SU-DHL-6 (cell line): Measurements from ENCODE around the gene MAGEC1.

Source experiments
- H2AFZ ChIP-seq: fragments of 200-600 bp; sonication (generic); 2 replicates; pipeline ENCODE4 v1.6.1; 2014; ENCODE audit warnings: low read depth, mild to moderate bottlenecking, moderate library complexity, mixed read lengths, antibody characterized with exemption, low read length; ENCODE audit not compliant: severe bottlenecking
- H3F3A ChIP-seq: fragments of 200-600 bp; shearing (Covaris generic); 2 replicates; pipeline ENCODE4 v1.6.0; 2016; ENCODE audit warnings: antibody characterized with exemption, mild to moderate bottlenecking; ENCODE audit not compliant: insufficient read depth
- H3K27ac ChIP-seq: fragments of 200-600 bp; sonication (generic); 2 replicates; pipeline ENCODE4 v1.5.1; 2016; ENCODE audit warnings: low read depth, mild to moderate bottlenecking, low read length, moderate library complexity, mixed read lengths
- H3K27me3 ChIP-seq: fragments of 200-600 bp; sonication (generic), shearing (Covaris generic); 2 replicates; pipeline ENCODE4 v1.6.0; 2014; ENCODE audit warnings: mild to moderate bottlenecking, low read length
- H3K36me3 ChIP-seq: fragments of 200-600 bp; sonication (generic); 2 replicates; pipeline ENCODE4 v1.6.1; 2014; ENCODE audit warnings: mild to moderate bottlenecking, low read length, mixed read lengths
- H3K4me2 ChIP-seq: fragments of 300-600, 200-600 bp; shearing (Covaris generic), sonication (generic); 2 replicates; pipeline ENCODE4 v1.6.0; 2014; ENCODE audit warnings: low read length, low read depth, mild to moderate bottlenecking; ENCODE audit not compliant: poor library complexity, severe bottlenecking
- H3K4me3 ChIP-seq: fragments of 200-600 bp; sonication (generic); 2 replicates; pipeline ENCODE4 v1.5.1; 2014; ENCODE audit warnings: antibody characterized with exemption, low read length, mild to moderate bottlenecking, mixed read lengths; ENCODE audit not compliant: insufficient read depth, poor library complexity, severe bottlenecking
- H3K79me2 ChIP-seq: fragments of 200-600 bp; sonication (generic); 2 replicates; pipeline ENCODE4 v1.6.1; 2014; ENCODE audit warnings: mild to moderate bottlenecking, low read length, moderate library complexity; ENCODE audit not compliant: insufficient read depth
- H3K9ac ChIP-seq: fragments of 200-600 bp; sonication (generic); 2 replicates; pipeline ENCODE4 v1.7.0; 2014; ENCODE audit warnings: mild to moderate bottlenecking, low read length
- H3K9me2 ChIP-seq: fragments of 200-600 bp; sonication (generic); replicated peaks from 2 replicates; pipeline ENCODE4 v1.6.1; 2014; ENCODE audit warnings: low read length; ENCODE audit not compliant: insufficient read depth
- H3K9me3 ChIP-seq: fragments of 200-600 bp; sonication (generic); 2 replicates; pipeline ENCODE4 v1.6.1; 2014; ENCODE audit warnings: low read length, mixed read lengths; ENCODE audit not compliant: insufficient read depth
- H4K20me1 ChIP-seq: fragments of 200-600 bp; sonication (generic); 2 replicates; pipeline ENCODE4 v1.6.1; 2014; ENCODE audit warnings: low read depth, mild to moderate bottlenecking, antibody characterized with exemption, low read length, moderate library complexity, mixed read lengths
- CTCF ChIP-seq: fragments of 200-600 bp; sonication (generic); IDR thresholded peaks from one replicate; pipeline ENCODE4 v1.5.1; 2017; ENCODE audit warnings: antibody characterized with exemption, mild to moderate bottlenecking, low read length, moderate library complexity; ENCODE audit not compliant: insufficient read depth, poor library complexity, severe bottlenecking
- EZH2phosphoT487 ChIP-seq: fragments of 200-600 bp; sonication (generic), shearing (Covaris generic); conservative IDR thresholded peaks from 2 replicates; pipeline ENCODE4 v1.6.1; 2018; ENCODE audit warnings: mild to moderate bottlenecking, antibody characterized with exemption, low read length, moderate library complexity, mixed read lengths

Gene MAGEC1

DNA sequence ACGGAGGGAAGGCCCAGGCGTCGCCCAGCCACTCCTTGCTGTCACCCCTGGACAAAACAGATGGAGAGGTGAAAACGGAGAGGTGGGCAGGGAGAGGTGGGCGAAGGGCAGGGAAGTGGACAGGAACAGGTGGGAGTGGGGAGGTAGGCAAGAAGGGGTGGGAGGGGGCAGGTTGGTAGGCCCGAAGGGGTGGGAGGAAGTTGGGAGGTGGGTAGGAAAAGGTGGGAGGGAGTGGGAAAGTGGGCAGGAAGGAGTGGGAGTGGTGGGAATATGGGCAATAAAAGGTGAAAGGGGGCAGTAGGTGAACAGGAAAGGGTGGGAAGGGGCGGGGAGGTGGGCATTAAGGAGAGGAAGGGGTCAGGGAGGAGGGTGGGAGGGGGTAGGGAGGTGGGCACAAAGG, 9.0 kb upstream of the MAGEC1 start:
- no peaks in the 10 kb centered on the region for H3F3A ChIP-seq
- no peaks in the 10 kb centered on the region for H3K27me3 ChIP-seq
- no peak overlapping the region for H3K4me2 ChIP-seq
- no peaks in the 10 kb centered on the region for H3K36me3 ChIP-seq
- no peaks in the 10 kb centered on the region for H3K9me2 ChIP-seq
- TF ChIP-seq EZH2phosphoT487 (no peak), CTCF (no peak)
- no peaks in the 10 kb centered on the region for H3K79me2 ChIP-seq
- no peak overlapping the region for H2AFZ ChIP-seq
- H3K9me3 ChIP-seq: no peaks in the 10 kb centered on the region
- H3K27ac ChIP-seq: no peak overlapping the region
- H3K9ac ChIP-seq: no peak overlapping the region
- no peaks in the 10 kb centered on the region for H4K20me1 ChIP-seq
- no peak overlapping the region for H3K4me3 ChIP-seq

DNA sequence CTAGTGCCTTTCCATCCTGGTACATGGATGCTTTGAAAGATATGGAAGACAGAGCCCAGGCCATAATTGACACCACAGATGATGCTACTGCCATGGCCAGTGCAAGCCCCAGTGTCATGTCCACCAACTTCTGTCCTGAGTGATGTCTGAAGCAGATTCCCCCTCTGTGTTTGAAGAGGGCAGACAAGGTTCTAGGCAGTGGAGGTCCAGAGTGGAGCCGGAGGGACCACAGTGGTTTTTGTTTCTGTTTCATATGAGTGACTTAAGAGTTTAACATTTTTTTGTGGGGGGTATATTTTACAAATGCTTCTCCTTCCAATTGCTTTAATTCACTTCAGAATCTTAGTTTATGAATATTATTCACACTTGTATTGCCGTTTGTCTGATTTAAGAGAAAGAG, 6.0 kb upstream of the MAGEC1 start:
- H3K79me2 ChIP-seq: no peaks in the 10 kb centered on the region
- no peaks in the 10 kb centered on the region for H3K9me2 ChIP-seq
- no peaks in the 10 kb centered on the region for H3K9me3 ChIP-seq
- no peak overlapping the region for H3K4me3 ChIP-seq
- H3K27ac ChIP-seq: no peak overlapping the region
- H2AFZ ChIP-seq: no peak overlapping the region
- H3K4me2 ChIP-seq: no peak overlapping the region
- H3F3A ChIP-seq: no peaks in the 10 kb centered on the region
- H4K20me1 ChIP-seq: no peaks in the 10 kb centered on the region
- H3K9ac ChIP-seq: no peak overlapping the region
- H3K27me3 ChIP-seq: no peaks in the 10 kb centered on the region
- H3K36me3 ChIP-seq: no peaks in the 10 kb centered on the region
- TF ChIP-seq CTCF: no peak
- TF ChIP-seq EZH2phosphoT487: no peak

DNA sequence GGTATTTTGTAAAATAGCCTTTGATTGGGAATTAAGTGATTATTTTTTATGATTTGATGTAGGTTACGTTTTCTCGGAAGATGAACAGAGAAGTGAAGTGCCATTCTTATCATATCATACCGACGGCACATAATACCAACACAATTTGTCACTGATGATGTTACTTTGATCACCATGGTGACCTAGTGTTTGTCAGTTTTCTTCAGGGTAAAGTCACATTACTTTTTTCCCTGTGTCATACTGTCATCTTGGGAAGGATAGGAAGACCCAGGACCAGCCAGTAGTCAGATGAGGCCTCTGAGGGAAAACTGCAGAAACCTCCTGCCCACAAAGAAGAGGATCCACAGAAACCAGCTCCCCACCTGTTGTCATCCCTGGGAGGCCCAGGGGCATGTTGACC, 1.3 kb upstream of the MAGEC1 start:
- Histone ChIP-seq H2AFZ (no peak overlapping the region), H3K27me3 (no peaks in the 10 kb centered on the region), H3F3A (no peaks in the 10 kb centered on the region), H3K9ac (no peak overlapping the region), H3K36me3 (no peaks in the 10 kb centered on the region), H3K9me3 (no peaks in the 10 kb centered on the region), H3K9me2 (no peaks in the 10 kb centered on the region), H3K27ac (no peak overlapping the region), H4K20me1 (no peaks in the 10 kb centered on the region), H3K79me2 (no peaks in the 10 kb centered on the region), H3K4me2 (no peak overlapping the region), H3K4me3 (no peak overlapping the region)
- no peak for TF ChIP-seq CTCF
- TF ChIP-seq EZH2phosphoT487: no peak

- Histone ChIP-seq H3K9me2 (no peaks in the 10 kb centered on the region), H3K36me3 (no peaks in the 10 kb centered on the region), H4K20me1 (no peaks in the 10 kb centered on the region), H3K9ac (no peak overlapping the region), H3K79me2 (no peaks in the 10 kb centered on the region), H3K9me3 (no peaks in the 10 kb centered on the region), H2AFZ (no peak overlapping the region), H3K4me2 (no peak overlapping the region), H3K27me3 (no peaks in the 10 kb centered on the region), H3K4me3 (no peak overlapping the region), H3K27ac (no peak overlapping the region), H3F3A (no peaks in the 10 kb centered on the region)
- TF ChIP-seq CTCF (no peak), EZH2phosphoT487 (no peak)
These were observed 568 bp downstream of the MAGEC1 start for GRCh38 chrX:141904262-141904661.
